ENCODE measurements around the gene FBXO34. TPM values are rescaled to one million over a fixed set of nuclear protein-coding genes. Genes with fewer than 3 reads are reported as not detected.

FBXO34 gene
- total and polyA plus RNA-seq, 9 of the 15 experiments (the other 6 are each of a cell fraction or from before 2014, with no cell fraction given) = 6.3 to 24.9 (median 16.2) TPM

DNA sequence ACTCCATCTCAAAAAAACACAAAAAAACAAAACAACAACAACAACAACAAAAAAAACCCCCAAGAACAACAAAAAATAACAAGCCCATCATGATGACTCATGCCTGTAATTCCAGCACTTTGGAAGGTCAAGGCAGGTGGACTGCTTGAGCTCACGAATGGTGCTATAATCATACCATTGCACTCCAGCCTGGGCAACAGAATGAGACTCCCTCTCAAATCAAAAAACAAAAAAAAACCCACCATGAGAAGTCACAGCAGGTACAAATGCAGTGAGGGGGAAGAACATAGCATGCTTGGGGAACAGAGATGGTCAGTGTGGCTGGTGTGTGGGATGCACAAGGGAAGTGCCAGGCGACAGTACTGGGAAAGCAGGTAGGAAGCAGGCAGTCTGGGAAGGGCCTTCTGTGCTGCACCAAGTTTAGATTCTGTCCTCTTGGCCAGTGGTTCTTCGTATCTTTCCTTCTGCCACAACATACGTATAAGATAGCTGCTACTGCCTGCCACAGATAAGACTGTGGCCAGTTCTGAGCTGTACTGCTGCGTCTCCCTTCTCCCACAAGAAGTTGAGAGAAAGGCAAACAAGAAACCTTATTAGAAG, 112.4 kb downstream of the FBXO34 start (continued):
- TF ChIP-seq NFE2L1 (tag; IDR thresholded peaks at IDR 0.05; ENCODE audit: borderline replicate concordance, low read depth) (no peak), ZFPM2 (CRISPR knock-in tag; IDR thresholded peaks at IDR 0.05) (no peak), ZNF174 (CRISPR knock-in tag; IDR thresholded peaks at IDR 0.05) (no peak), TCF7 (IDR thresholded peaks at IDR 0.05; ENCODE audit: borderline replicate concordance) (no peak), HDAC8 (tag; IDR thresholded peaks at IDR 0.05) (no peak), YBX1 (IDR thresholded peaks at IDR 0.05) (no peak), EHMT2 (IDR thresholded peaks at IDR 0.05) (no peak), ZBED1 (IDR thresholded peaks at IDR 0.05) (no peak), ZNF239 (CRISPR knock-in tag; IDR thresholded peaks at IDR 0.05) (no peak), DPF2 (IDR thresholded peaks at IDR 0.05) (peak; percentile 96), GTF2F1 (IDR thresholded peaks at IDR 0.05; ENCODE audit: low read depth, low read length) (no peak), FOS (IDR thresholded peaks at IDR 0.05; ENCODE audit: extremely low read depth, insufficient read length) (no peak), MAFG (tag; conservative IDR thresholded peaks at IDR 0.05) (0 out of 2 replicates have a peak, but pooled peaks have one; percentile 20), PRDM10 (IDR thresholded peaks at IDR 0.05; ENCODE audit: partially characterized antibody) (no peak)
- TF ChIP-seq, protein P1, sequence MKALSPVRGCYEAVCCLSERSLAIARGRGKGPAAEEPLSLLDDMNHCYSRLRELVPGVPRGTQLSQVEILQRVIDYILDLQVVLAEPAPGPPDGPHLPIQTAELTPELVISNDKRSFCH (CRISPR knock-in tag; IDR thresholded peaks at IDR 0.05) = no peak
- TF ChIP-seq, protein P1 (tag; IDR thresholded peaks at IDR 0.05) = 0 out of 2 replicates have a peak, but pooled peaks have one; percentile 23
- TF ChIP-seq, protein P2, sequence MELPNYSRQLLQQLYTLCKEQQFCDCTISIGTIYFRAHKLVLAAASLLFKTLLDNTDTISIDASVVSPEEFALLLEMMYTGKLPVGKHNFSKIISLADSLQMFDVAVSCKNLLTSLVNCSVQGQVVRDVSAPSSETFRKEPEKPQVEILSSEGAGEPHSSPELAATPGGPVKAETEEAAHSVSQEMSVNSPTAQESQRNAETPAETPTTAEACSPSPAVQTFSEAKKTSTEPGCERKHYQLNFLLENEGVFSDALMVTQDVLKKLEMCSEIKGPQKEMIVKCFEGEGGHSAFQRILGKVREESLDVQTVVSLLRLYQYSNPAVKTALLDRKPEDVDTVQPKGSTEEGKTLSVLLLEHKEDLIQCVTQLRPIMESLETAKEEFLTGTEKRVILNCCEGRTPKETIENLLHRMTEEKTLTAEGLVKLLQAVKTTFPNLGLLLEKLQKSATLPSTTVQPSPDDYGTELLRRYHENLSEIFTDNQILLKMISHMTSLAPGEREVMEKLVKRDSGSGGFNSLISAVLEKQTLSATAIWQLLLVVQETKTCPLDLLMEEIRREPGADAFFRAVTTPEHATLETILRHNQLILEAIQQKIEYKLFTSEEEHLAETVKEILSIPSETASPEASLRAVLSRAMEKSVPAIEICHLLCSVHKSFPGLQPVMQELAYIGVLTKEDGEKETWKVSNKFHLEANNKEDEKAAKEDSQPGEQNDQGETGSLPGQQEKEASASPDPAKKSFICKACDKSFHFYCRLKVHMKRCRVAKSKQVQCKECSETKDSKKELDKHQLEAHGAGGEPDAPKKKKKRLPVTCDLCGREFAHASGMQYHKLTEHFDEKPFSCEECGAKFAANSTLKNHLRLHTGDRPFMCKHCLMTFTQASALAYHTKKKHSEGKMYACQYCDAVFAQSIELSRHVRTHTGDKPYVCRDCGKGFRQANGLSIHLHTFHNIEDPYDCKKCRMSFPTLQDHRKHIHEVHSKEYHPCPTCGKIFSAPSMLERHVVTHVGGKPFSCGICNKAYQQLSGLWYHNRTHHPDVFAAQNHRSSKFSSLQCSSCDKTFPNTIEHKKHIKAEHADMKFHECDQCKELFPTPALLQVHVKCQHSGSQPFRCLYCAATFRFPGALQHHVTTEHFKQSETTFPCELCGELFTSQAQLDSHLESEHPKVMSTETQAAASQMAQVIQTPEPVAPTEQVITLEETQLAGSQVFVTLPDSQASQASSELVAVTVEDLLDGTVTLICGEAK (IDR thresholded peaks at IDR 0.05) = no peak
- TF ChIP-seq, protein P2 (CRISPR knock-in tag; IDR thresholded peaks at IDR 0.05) = no peak
